Astrocyte (in vitro differentiated cells and primary cell): Measurements from ENCODE around the gene DAGLA. TPM values are rescaled to one million over a fixed set of nuclear protein-coding genes. Genes with fewer than 3 reads are reported as not detected.

ENCODE experiments used
- DNase-seq: peaks from one replicate; pipeline ENCODE4 v3.0.0-alpha.2; 2010; ENCODE audit warnings: low read depth
- FAIRE-seq: peaks from 2 replicates; lab custom pipeline; 2011; peaks lifted over from hg19 to GRCh38; lab: Jason Lieb, UNC
- H2AFZ ChIP-seq: 2 replicates; pipeline ENCODE4 v1.6.0; 2012; ENCODE audit warnings: low read depth, low read length, inconsistent platforms
- H3K27ac ChIP-seq: 2 replicates; pipeline ENCODE4 v1.5.1; 2011; ENCODE audit warnings: low read depth, low read length, inconsistent platforms
- H3K27me3 ChIP-seq: 2 replicates; pipeline ENCODE4 v1.6.0; 2011; ENCODE audit warnings: low read length, inconsistent platforms; ENCODE audit not compliant: insufficient read depth
- H3K36me3 ChIP-seq: 2 replicates; pipeline ENCODE4 v1.5.1; 2011; ENCODE audit warnings: low read length, inconsistent platforms; ENCODE audit not compliant: insufficient read depth
- H3K4me1 ChIP-seq: 2 replicates; pipeline ENCODE4 v1.5.1; 2011; ENCODE audit warnings: low read length, inconsistent platforms; ENCODE audit not compliant: insufficient read depth
- H3K4me2 ChIP-seq: 2 replicates; pipeline ENCODE4 v1.6.0; 2012; ENCODE audit warnings: low read length, inconsistent platforms
- H3K4me3 ChIP-seq: 2 replicates; pipeline ENCODE4 v1.5.1; 2011; ENCODE audit warnings: low read depth, mild to moderate bottlenecking, low read length, inconsistent platforms; ENCODE audit not compliant: insufficient read depth
- H3K79me2 ChIP-seq: 2 replicates; pipeline ENCODE4 v1.6.0; 2012; ENCODE audit warnings: mild to moderate bottlenecking, low read length, inconsistent platforms; ENCODE audit not compliant: insufficient read depth
- H3K9ac ChIP-seq: 2 replicates; pipeline ENCODE4 v1.6.0; 2012; ENCODE audit warnings: mild to moderate bottlenecking, low read length, inconsistent platforms
- H3K9me3 ChIP-seq: 2 replicates; pipeline ENCODE4 v1.5.1; 2012; ENCODE audit warnings: low read depth, mild to moderate bottlenecking, low read length, inconsistent platforms; ENCODE audit not compliant: insufficient read depth
- H4K20me1 ChIP-seq: 2 replicates; pipeline ENCODE4 v1.6.0; 2012; ENCODE audit warnings: low read length, inconsistent platforms; ENCODE audit not compliant: insufficient read depth
- H3K27ac Mint-ChIP-seq: one replicate; pipeline ENCODE4 v1.8.0; 2021; ENCODE audit warnings: mild to moderate bottlenecking, mixed read lengths; ENCODE audit not compliant: unreplicated experiment
- H3K27me3 Mint-ChIP-seq: one replicate; pipeline ENCODE4 v1.8.0; 2021; ENCODE audit warnings: low read depth, mixed read lengths; ENCODE audit not compliant: unreplicated experiment
- H3K36me3 Mint-ChIP-seq: one replicate; pipeline ENCODE4 v1.8.0; 2021; ENCODE audit warnings: low read depth, mixed read lengths; ENCODE audit not compliant: unreplicated experiment
- H3K4me1 Mint-ChIP-seq: one replicate; pipeline ENCODE4 v1.8.0; 2021; ENCODE audit warnings: low read depth, mixed read lengths; ENCODE audit not compliant: unreplicated experiment
- H3K4me3 Mint-ChIP-seq: one replicate; pipeline ENCODE4 v1.8.0; 2021; ENCODE audit warnings: mild to moderate bottlenecking, moderate library complexity, mixed read lengths; ENCODE audit not compliant: unreplicated experiment
- H3K9me3 Mint-ChIP-seq: one replicate; pipeline ENCODE4 v1.8.0; 2021; ENCODE audit warnings: mild to moderate bottlenecking, mixed read lengths; ENCODE audit not compliant: unreplicated experiment
- CTCF ChIP-seq: IDR thresholded peaks from 2 replicates; pipeline ENCODE4 v1.5.1; 2011; ENCODE audit warnings: low read depth, mild to moderate bottlenecking, inconsistent platforms, low read length, moderate library complexity; ENCODE audit not compliant: insufficient read depth
- EZH2 ChIP-seq: IDR thresholded peaks from 2 replicates; pipeline ENCODE4 v1.6.1; 2012; ENCODE audit warnings: mild to moderate bottlenecking, low read length, inconsistent platforms; ENCODE audit not compliant: insufficient read depth
- total RNA-seq: library from RNA; stranded (reverse); gene quantifications from 2 replicates; pipeline ENCODE4 v1.2.1, GENCODE V29; 2021

Gene DAGLA
- total RNA-seq, 1 donor from 2014 or later = 5.5 TPM

DNA sequence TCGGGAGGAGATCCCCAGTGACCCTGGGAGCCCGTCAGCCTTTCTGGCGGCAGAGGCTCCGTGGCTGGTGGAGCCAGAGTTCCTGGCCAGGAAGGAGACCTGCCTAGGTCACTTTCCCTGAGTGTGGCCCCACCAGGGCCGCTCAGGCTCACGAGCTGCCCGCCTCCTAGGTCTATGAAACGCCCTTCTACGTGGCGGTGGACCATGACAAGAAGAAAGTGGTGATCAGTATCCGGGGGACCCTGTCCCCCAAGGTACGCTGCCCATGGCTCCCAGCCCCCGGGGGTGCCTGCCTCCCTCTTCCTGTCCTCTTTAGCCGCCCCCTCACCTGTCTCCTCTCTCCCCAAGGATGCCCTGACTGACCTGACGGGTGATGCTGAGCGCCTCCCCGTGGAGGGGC, 55.2 kb downstream of the DAGLA start:
- peaks cover 3% of the 10 kb centered on the region for H3K4me1 Mint-ChIP-seq
- no peaks in the 10 kb centered on the region for H3K9me3 ChIP-seq
- H3K4me3 ChIP-seq = no peak overlapping the region
- H3K27ac Mint-ChIP-seq = peak overlapping the region; percentile 62
- peaks cover 9% of the 10 kb centered on the region for H3K4me1 ChIP-seq
- no peaks in the 10 kb centered on the region for H3K79me2 ChIP-seq
- no peak overlapping the region for H3K27ac ChIP-seq
- H3K9me3 Mint-ChIP-seq = no peaks in the 10 kb centered on the region
- H2AFZ ChIP-seq = no peak overlapping the region
- no peaks in the 10 kb centered on the region for H3K27me3 ChIP-seq
- H3K4me3 Mint-ChIP-seq = no peak overlapping the region
- peaks cover 9% of the 10 kb centered on the region for H3K36me3 ChIP-seq
- H3K9ac ChIP-seq = no peak overlapping the region
- H3K27me3 Mint-ChIP-seq = peaks cover 11% of the 10 kb centered on the region
- TF ChIP-seq CTCF (no peak), EZH2 (no peak)
- H4K20me1 ChIP-seq = peaks cover 11% of the 10 kb centered on the region
- no peak overlapping the region for H3K4me2 ChIP-seq
- FAIRE-seq (no peak), DNase-seq (no peak)
- H3K36me3 Mint-ChIP-seq = peaks cover 4% of the 10 kb centered on the region

- no peak for TF ChIP-seq CTCF
- TF ChIP-seq EZH2 = no peak
- peaks cover 9% of the 10 kb centered on the region for H3K4me1 ChIP-seq
- no peak overlapping the region for H2AFZ ChIP-seq
- FAIRE-seq (no peak), DNase-seq (no peak)
- H3K9me3 ChIP-seq = no peaks in the 10 kb centered on the region
- H3K27ac ChIP-seq = no peak overlapping the region
- no peak overlapping the region for H3K27ac Mint-ChIP-seq
- H3K4me3 ChIP-seq = no peak overlapping the region
- peaks cover 11% of the 10 kb centered on the region for H4K20me1 ChIP-seq
- no peak overlapping the region for H3K9ac ChIP-seq
- no peaks in the 10 kb centered on the region for H3K79me2 ChIP-seq
- H3K27me3 ChIP-seq = no peaks in the 10 kb centered on the region
- peaks cover 4% of the 10 kb centered on the region for H3K36me3 Mint-ChIP-seq
- peaks cover 10% of the 10 kb centered on the region for H3K27me3 Mint-ChIP-seq
- peaks cover 9% of the 10 kb centered on the region for H3K36me3 ChIP-seq
- H3K9me3 Mint-ChIP-seq = no peaks in the 10 kb centered on the region
- H3K4me3 Mint-ChIP-seq = no peak overlapping the region
- H3K4me1 Mint-ChIP-seq = peaks cover 3% of the 10 kb centered on the region
- no peak overlapping the region for H3K4me2 ChIP-seq
Measured at GRCh38 chr11:61736310-61736709, 56.1 kb downstream of the DAGLA start.

DNA sequence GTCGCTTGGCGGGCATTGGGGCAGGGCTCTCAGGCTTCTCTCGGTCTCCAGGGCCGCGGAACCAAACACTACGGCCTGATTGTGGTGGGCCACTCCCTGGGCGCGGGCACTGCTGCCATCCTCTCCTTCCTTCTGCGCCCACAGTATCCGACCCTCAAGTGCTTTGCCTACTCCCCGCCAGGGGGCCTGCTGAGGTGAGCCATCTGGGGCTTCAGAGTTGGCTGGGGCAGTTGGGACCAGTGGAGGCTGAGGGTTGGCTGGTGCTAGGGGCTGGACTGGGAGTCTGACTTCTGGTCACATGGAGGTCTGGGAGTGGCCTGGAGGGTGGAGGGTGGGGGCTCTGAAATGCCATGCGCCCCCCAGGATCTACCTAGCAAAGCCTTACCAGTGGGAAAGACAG, 56.9 kb downstream of the DAGLA start:
- H3K27me3 Mint-ChIP-seq = peaks cover 10% of the 10 kb centered on the region
- FAIRE-seq (no peak), DNase-seq (no peak)
- Histone ChIP-seq H3K9me3 (no peaks in the 10 kb centered on the region), H3K79me2 (no peaks in the 10 kb centered on the region), H3K36me3 (peaks cover 9% of the 10 kb centered on the region), H3K4me1 (peaks cover 9% of the 10 kb centered on the region), H3K9ac (no peak overlapping the region), H2AFZ (no peak overlapping the region), H3K4me3 (no peak overlapping the region), H3K4me2 (no peak overlapping the region), H3K27me3 (no peaks in the 10 kb centered on the region), H4K20me1 (peaks cover 11% of the 10 kb centered on the region), H3K27ac (no peak overlapping the region)
- H3K27ac Mint-ChIP-seq = no peak overlapping the region
- H3K4me1 Mint-ChIP-seq = peaks cover 3% of the 10 kb centered on the region
- no peak for TF ChIP-seq CTCF
- no peak for TF ChIP-seq EZH2
- no peaks in the 10 kb centered on the region for H3K9me3 Mint-ChIP-seq
- H3K4me3 Mint-ChIP-seq = no peak overlapping the region
- peaks cover 7% of the 10 kb centered on the region for H3K36me3 Mint-ChIP-seq
